Activated B cell treated with CpG ODN at 0.5 μM for 24 hours (primary cell): ENCODE measurements around the gene MED12L. TPM values are rescaled to one million over a fixed set of nuclear protein-coding genes. Genes with fewer than 3 reads are reported as not detected.
A peak's percentile ranks its signal among the peaks of the same experiment; 100 is the strongest.

Experiments
- ATAC-seq: fragments of 200-7000 bp; cut with Tn5 transposase; one replicate; pipeline ENCODE4 v1.10.0; 2021; ENCODE audit warnings: low read depth, mild to moderate bottlenecking, moderate library complexity
- CTCF ChIA-PET: fragments of 350-600 bp; sonication (Branson Sonifier 250); formaldehyde crosslinking; loops from one replicate; lab custom pipeline; 2021; ENCODE audit warnings: antibody characterized with exemption; lab: Charles Lee
- POLR2A ChIA-PET: fragments of 350-600 bp; sonication (Branson Sonifier 250); formaldehyde crosslinking; loops from one replicate; lab custom pipeline; 2021; ENCODE audit warnings: antibody characterized with exemption; lab: Charles Lee
- DNase-seq: peaks from one replicate; pipeline ENCODE4 v3.0.0; 2022
- H3K27ac Mint-ChIP-seq: one replicate; pipeline ENCODE4 v1.8.0; 2020; ENCODE audit warnings: mixed read lengths
- H3K27me3 Mint-ChIP-seq: one replicate; pipeline ENCODE4 v1.8.0; 2021; ENCODE audit warnings: mixed read lengths
- H3K36me3 Mint-ChIP-seq: one replicate; pipeline ENCODE4 v1.8.0; 2021; ENCODE audit warnings: low read depth, mixed read lengths
- H3K4me1 Mint-ChIP-seq: one replicate; pipeline ENCODE4 v1.8.0; 2021; ENCODE audit warnings: mixed read lengths
- H3K4me3 Mint-ChIP-seq: one replicate; pipeline ENCODE4 v1.8.0; 2020; ENCODE audit warnings: mild to moderate bottlenecking, mixed read lengths
- H3K9me3 Mint-ChIP-seq: one replicate; pipeline ENCODE4 v1.8.0; 2020; ENCODE audit warnings: mixed read lengths
- CTCF ChIP-seq: fragments of 200-600 bp; IDR thresholded peaks from one replicate; pipeline ENCODE4 v1.8.0; 2022; ENCODE audit warnings: antibody characterized with exemption, mild to moderate bottlenecking
- intact Hi-C: fragments of 100-400 bp; cut with micrococcal nuclease; formaldehyde crosslinking; loops from one replicate; pipeline ENCODE4 v1.15.1; 2024
- total RNA-seq: library from RNA; stranded (reverse); gene quantifications from 2 replicates; pipeline ENCODE4 v1.2.3, GENCODE V29; 2022

The MED12L gene
- total RNA-seq, 1 donor from 2014 or later: 1.5 TPM

- no peak for ATAC-seq
- Mint-ChIP-seq H3K27me3 (no peaks in the 10 kb centered on the region), H3K4me3 (no peak overlapping the region), H3K9me3 (no peaks in the 10 kb centered on the region), H3K27ac (no peak overlapping the region), H3K4me1 (no peaks in the 10 kb centered on the region), H3K36me3 (no peaks in the 10 kb centered on the region)
- POLR2A ChIA-PET: no interaction called here
- no peak for DNase-seq
- TF ChIP-seq CTCF: no peak
- intact Hi-C loops: no loop called here
- CTCF ChIA-PET: interaction anchor here (2.0 kb wide), 1 partner anchor 9 kb away, joined by 6 read pairs; no protein-coding TSS in a partner anchor
Observed at GRCh38 chr3:151159806-151160205, 74.3 kb downstream of the MED12L start.

GRCh38 chr3:151165226-151165625, 79.8 kb downstream of the MED12L start:
- H3K27me3 Mint-ChIP-seq: no peaks in the 10 kb centered on the region
- no peaks in the 10 kb centered on the region for H3K36me3 Mint-ChIP-seq
- POLR2A ChIA-PET: no interaction called here
- H3K4me3 Mint-ChIP-seq: no peak overlapping the region
- no peak for TF ChIP-seq CTCF
- DNase-seq: no peak
- no peaks in the 10 kb centered on the region for H3K9me3 Mint-ChIP-seq
- intact Hi-C loops: no loop called here
- CTCF ChIA-PET: no interaction called here
- H3K27ac Mint-ChIP-seq: no peak overlapping the region
- no peak for ATAC-seq
- H3K4me1 Mint-ChIP-seq: peaks cover 21% of the 10 kb centered on the region

DNA sequence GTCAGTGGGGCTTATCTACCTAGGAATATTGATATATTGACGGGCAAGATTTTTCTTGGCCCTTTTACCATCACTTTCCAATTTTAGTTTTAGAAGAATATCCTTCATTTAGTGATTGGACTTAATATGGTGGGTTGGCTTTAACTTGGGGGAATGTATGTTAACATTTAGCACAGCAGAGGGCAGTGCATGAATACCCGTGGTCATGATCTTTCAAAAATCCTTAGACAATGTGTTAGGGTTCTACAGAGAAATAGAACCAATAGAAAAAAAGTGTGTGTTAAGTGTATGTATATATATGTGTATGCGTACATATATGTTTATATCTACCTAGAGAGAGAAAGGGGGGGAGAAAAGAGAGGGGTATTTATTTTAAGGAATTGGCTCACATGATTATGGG, 80.7 kb downstream of the MED12L start:
- POLR2A ChIA-PET: no interaction called here
- Mint-ChIP-seq H3K27ac (no peak overlapping the region), H3K4me1 (peaks cover 30% of the 10 kb centered on the region), H3K27me3 (no peaks in the 10 kb centered on the region), H3K4me3 (no peak overlapping the region), H3K36me3 (no peaks in the 10 kb centered on the region), H3K9me3 (no peaks in the 10 kb centered on the region)
- CTCF ChIA-PET: interaction anchor here (1.3 to 6.2 kb wide), 3 partner anchors 10 to 113 kb away, joined by 5 to 122 read pairs (median 63); partner anchors contain the start of gene P2RY14
- intact Hi-C loops: no loop called here
- DNase-seq (no peak), ATAC-seq (no peak)
- TF ChIP-seq CTCF: no peak

DNA sequence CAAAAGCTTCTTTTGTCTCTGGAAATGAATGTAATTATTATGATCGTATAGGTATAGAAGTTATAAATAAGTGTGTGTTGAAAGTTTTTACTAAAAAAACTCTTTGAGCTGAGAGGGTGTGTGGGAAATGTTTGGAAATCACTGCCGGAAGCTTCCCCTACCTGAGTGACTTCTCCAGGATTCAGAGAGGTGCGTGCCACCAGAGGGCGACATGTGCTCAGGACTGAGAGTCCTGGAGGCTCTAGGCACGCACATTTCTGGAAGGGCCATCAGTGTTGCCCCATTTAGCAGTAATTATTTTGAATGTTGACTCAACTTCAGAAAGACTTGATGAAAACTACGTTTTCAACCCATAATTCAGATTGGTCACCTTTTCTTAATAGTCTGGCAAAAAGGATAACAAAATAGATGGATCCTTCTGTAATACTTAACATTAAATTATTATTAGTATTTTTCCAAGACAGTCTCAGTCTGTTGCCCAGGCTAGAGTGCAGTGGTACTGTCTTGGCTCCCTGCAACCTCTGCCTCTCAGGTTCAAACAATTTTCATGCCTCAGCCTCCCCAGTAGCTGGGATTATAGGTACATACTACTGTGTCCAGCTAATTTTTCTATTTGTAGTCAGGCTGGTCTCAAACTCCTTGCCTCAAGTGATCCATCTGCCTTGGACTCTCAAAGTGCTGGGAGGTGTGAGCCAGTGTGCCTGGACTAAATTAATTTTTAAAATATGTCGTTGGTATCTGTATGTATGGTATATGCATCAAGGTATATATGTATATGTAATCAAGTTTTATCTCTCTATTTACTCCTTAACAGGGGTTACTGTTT, 83.0 kb downstream of the MED12L start:
- Mint-ChIP-seq H3K4me3 (no peak overlapping the region), H3K4me1 (peaks cover 43% of the 10 kb centered on the region), H3K27me3 (no peaks in the 10 kb centered on the region), H3K9me3 (no peaks in the 10 kb centered on the region), H3K36me3 (no peaks in the 10 kb centered on the region), H3K27ac (no peak overlapping the region)
- ChIA-PET POLR2A (interaction anchor here (1.0 to 1.3 kb wide), 2 partner anchors 60 to 110 kb away, joined by 3 to 4 read pairs; partner anchors contain the start of gene P2RY14), CTCF (interaction anchor here (0.7 to 6.2 kb wide), 27 partner anchors 9 to 671 kb away, joined by 3 to 122 read pairs (median 5); partner anchors contain the start of genes P2RY12 and P2RY14)
- intact Hi-C loops: loop anchor here (1.0 to 2.0 kb wide), 5 partner anchors 59 to 671 kb away; partner anchors contain the start of genes P2RY13 and P2RY14
- peak; percentile 54 for DNase-seq
- no peak for ATAC-seq
- TF ChIP-seq CTCF: peak; percentile 65
